K562 (cell line): ENCODE results near the gene USP19. TPM values are rescaled to one million over a fixed set of nuclear protein-coding genes. Genes with fewer than 3 reads are reported as not detected.

ENCODE experiments used
- BRD9 ChIP-seq: fragments of 450-650 bp; IDR thresholded peaks from 2 replicates; pipeline ENCODE4 v1.6.1; 2018; ENCODE audit warnings: low read depth; ENCODE audit not compliant: partially characterized antibody
- CBX3 ChIP-seq, 2 experiments: IDR thresholded peaks; 1 replicate in 1 of 2; 2 replicates in 1 of 2; pipeline ENCODE4 v1.6.1; 2012; ENCODE audit warnings: inconsistent platforms in 2 of 2, low read length in 2 of 2, borderline replicate concordance in 1 of 2, control low read depth in 1 of 2
- CSDE1 ChIP-seq, 2 experiments: fragments of 450-650 bp; IDR thresholded peaks; 2 replicates each; pipeline ENCODE4 v1.6.1; 2016; ENCODE audit warnings: mild to moderate bottlenecking in 1 of 2
- CUX1 ChIP-seq: fragments of 200-800 bp; sonication (Bioruptor generic); IDR thresholded peaks from 2 replicates; pipeline ENCODE4 v1.6.1; 2016; ENCODE audit warnings: missing genetic modification characterization, missing compliant biosample characterization
- ESRRA ChIP-seq: fragments of 450-650 bp; IDR thresholded peaks from 2 replicates; pipeline ENCODE4 v1.6.1; 2014; ENCODE audit warnings: low read depth, mild to moderate bottlenecking, moderate library complexity, borderline replicate concordance
- HINFP ChIP-seq: fragments of 450-650 bp; conservative IDR thresholded peaks from 2 replicates; pipeline ENCODE4 v1.6.1; 2016; ENCODE audit warnings: missing genetic modification characterization, low read depth, mild to moderate bottlenecking, control low read depth, missing compliant biosample characterization
- ID3 ChIP-seq, 2 experiments: fragments of 250-450 bp in 1 of 2; fragments of 450-650 bp in 1 of 2; sonication (Bioruptor Pico) in 1 of 2; IDR thresholded peaks; 2 replicates each; pipeline versions ENCODE4 v1.6.1 to v1.8.0; 2016 to 2021; ENCODE audit warnings: mild to moderate bottlenecking in 2 of 2, moderate library complexity in 2 of 2, missing compliant biosample characterization in 1 of 2, missing genetic modification characterization in 1 of 2
- NCOA1 ChIP-seq: fragments of 450-650 bp; IDR thresholded peaks from 2 replicates; pipeline ENCODE4 v1.6.1; 2016; ENCODE audit warnings: low read depth
- RERE ChIP-seq: sonication (generic); formaldehyde crosslinking; IDR thresholded peaks from 2 replicates; pipeline ENCODE4 v1.8.0; 2023; ENCODE audit warnings: missing genetic modification reagents, mild to moderate bottlenecking, borderline replicate concordance
- ZNF77 ChIP-seq: fragments of 250-450 bp; sonication (Bioruptor Pico); IDR thresholded peaks from 2 replicates; pipeline ENCODE4 v1.5.0; 2020
- polyA plus RNA-seq, 8 experiments: library from polyadenylated mRNA; depleted of rRNA in 4 of 8; stranded (reverse) in 5 of 8; unstranded in 3 of 8; fragments of >200 nt; fragmentation: Nextera tagmentation in 2 of 8; fragmentation: Illumina TruSeq in 1 of 8; extraction: Ambion mirVana in 2 of 8; extraction: Trizol in 1 of 8; gene quantifications; 2 replicates each; pipeline versions ENCODE4 v1.2.1 to v1.2.3, GENCODE V29; 2011 to 2014; ENCODE audit warnings: inconsistent platforms in 1 of 8, missing spikeins in 1 of 8
- total RNA-seq, 7 experiments: library from RNA; depleted of rRNA in 6 of 7; stranded (reverse); fragments of >200 nt in 6 of 7; fragmentation: Illumina TruSeq in 2 of 7; extraction: Trizol in 2 of 7; gene quantifications; 2 replicates each; pipeline versions ENCODE4 v1.2.1 to v1.2.3, GENCODE V29; 2011 to 2021; ENCODE audit warnings: low replicate concordance in 1 of 7

USP19 gene
- total and polyA plus RNA-seq, 9 of the 15 experiments (the other 6 are each of a cell fraction or from before 2014, with no cell fraction given): 0.24 to 65.9 (median 36.9) TPM

- TF ChIP-seq CSDE1 (IDR thresholded peaks at IDR 0.05): no peak
- no peak for TF ChIP-seq RERE (CRISPR knock-in tag)
- no peak for TF ChIP-seq ZNF77 (CRISPR knock-in tag)
- no peak for TF ChIP-seq ID3 (CRISPR knock-in tag; IDR thresholded peaks at IDR 0.05)
- TF ChIP-seq ID3 (tag; IDR thresholded peaks at IDR 0.05): 0 out of 2 replicates have a peak, but pooled peaks have one; percentile 42
- TF ChIP-seq CBX3 (IDR thresholded peaks at IDR 0.05; ENCODE audit: borderline replicate concordance in 1 of 2, low read length in 2 of 2): peak; percentile 21 to 86; a peak in 1 of 3 replicates
- TF ChIP-seq NCOA1: no peak
- no peak for TF ChIP-seq HINFP (tag)
- no peak for TF ChIP-seq BRD9
- TF ChIP-seq ESRRA: peak; percentile 49; the same call in 1 of the 2 replicates
- TF ChIP-seq CUX1: no peak
Measured at GRCh38 chr3:49165771-49166751, 45.4 kb upstream of the USP19 start, which contains the start of gene CCDC71 (continued).
